HepG2 (cell line): ENCODE measurements around the gene MRPL20. TPM values are rescaled to one million over a fixed set of nuclear protein-coding genes. Genes with fewer than 3 reads are reported as not detected.

Source experiments
- GATAD2A ChIP-seq: IDR thresholded peaks from 2 replicates; pipeline ENCODE4 v1.6.1; 2016
- GLMP ChIP-seq: sonication (generic); formaldehyde crosslinking; IDR thresholded peaks from 2 replicates; pipeline ENCODE4 v1.9.0; 2021; ENCODE audit warnings: missing genetic modification reagents, mild to moderate bottlenecking, borderline replicate concordance
- GTF3A ChIP-seq: sonication (generic); formaldehyde crosslinking; conservative IDR thresholded peaks from 2 replicates; pipeline ENCODE4 v1.4.0; 2020; ENCODE audit warnings: mild to moderate bottlenecking, missing genetic modification reagents
- POLR2AphosphoS2 ChIP-seq: IDR thresholded peaks from 2 replicates; pipeline ENCODE4 v1.6.1; 2011; ENCODE audit warnings: low read depth, low read length, improper control_type of control experiment
- RNF2 ChIP-seq: fragments of 450-650 bp; conservative IDR thresholded peaks from 2 replicates; pipeline ENCODE4 v1.6.1; 2016; ENCODE audit warnings: low read depth
- RNF219 ChIP-seq: sonication (generic); formaldehyde crosslinking; IDR thresholded peaks from 2 replicates; pipeline ENCODE4 v1.5.0; 2020; ENCODE audit warnings: mild to moderate bottlenecking, missing genetic modification reagents
- SOX5 ChIP-seq: IDR thresholded peaks from 2 replicates; pipeline ENCODE4 v1.6.1; 2016; ENCODE audit warnings: borderline replicate concordance
- SRY ChIP-seq: sonication (generic); formaldehyde crosslinking; IDR thresholded peaks from 2 replicates; pipeline ENCODE4 v1.8.0; 2022; ENCODE audit warnings: mild to moderate bottlenecking, missing genetic modification reagents
- ZBTB1 ChIP-seq: sonication (generic); formaldehyde crosslinking; IDR thresholded peaks from 2 replicates; pipeline ENCODE4 v1.4.0; 2020; ENCODE audit warnings: missing genetic modification reagents, borderline replicate concordance
- ZFP36L1 ChIP-seq: sonication (generic); formaldehyde crosslinking; IDR thresholded peaks from 2 replicates; pipeline ENCODE4 v1.8.0; 2022; ENCODE audit warnings: mild to moderate bottlenecking, missing genetic modification reagents, moderate library complexity
- ZMYM4 ChIP-seq: sonication (generic); formaldehyde crosslinking; IDR thresholded peaks from 2 replicates; pipeline ENCODE4 v1.8.1; 2023; ENCODE audit warnings: mild to moderate bottlenecking, missing genetic modification reagents
- ZNF431 ChIP-seq: sonication (generic); formaldehyde crosslinking; IDR thresholded peaks from 2 replicates; pipeline ENCODE4 v1.9.0; 2022; ENCODE audit warnings: missing genetic modification reagents, low read depth, mild to moderate bottlenecking, borderline replicate concordance
- ZNF652 ChIP-seq: IDR thresholded peaks from 2 replicates; pipeline ENCODE4 v1.6.1; 2016; ENCODE audit warnings: low read depth, borderline replicate concordance
- ZNF7 ChIP-seq: IDR thresholded peaks from 2 replicates; pipeline ENCODE4 v1.6.1; 2016; ENCODE audit warnings: missing biosample characterization, missing genetic modification reagents
- ZNF790 ChIP-seq: sonication (generic); formaldehyde crosslinking; IDR thresholded peaks from 2 replicates; pipeline ENCODE4 v1.8.0; 2022; ENCODE audit warnings: missing genetic modification reagents, mild to moderate bottlenecking, borderline replicate concordance
- ZNF839 ChIP-seq: sonication (generic); formaldehyde crosslinking; IDR thresholded peaks from 2 replicates; pipeline ENCODE4 v1.4.0; 2020; ENCODE audit warnings: missing genetic modification reagents, mild to moderate bottlenecking, borderline replicate concordance
- polyA plus RNA-seq, 8 experiments: library from polyadenylated mRNA; depleted of rRNA in 3 of 8; stranded (reverse) in 7 of 8; unstranded in 1 of 8; fragments of >200 nt; fragmentation: Illumina TruSeq in 4 of 8; extraction: Trizol in 4 of 8; gene quantifications; 2 replicates each; pipeline versions ENCODE4 v1.2.1 to v1.2.3, GENCODE V29; 2011 to 2016; ENCODE audit warnings: low read depth in 4 of 8, missing spikeins in 1 of 8, mixed read lengths in 1 of 8; ENCODE audit not compliant: insufficient read depth in 1 of 8
- total RNA-seq, 5 experiments: library from RNA; depleted of rRNA; stranded (reverse); fragments of >200 nt; fragmentation: Illumina TruSeq; extraction: Trizol; gene quantifications; 2 replicates each; pipeline ENCODE4 v1.2.3, GENCODE V29; 2016; ENCODE audit warnings: low read depth in 1 of 5
- TF ChIP-seq, protein P1 (sequence below), 2 experiments: sonication (generic) in 1 of 2; formaldehyde crosslinking in 1 of 2; IDR thresholded peaks; 2 replicates each; pipeline versions ENCODE4 v1.4.0 to v1.6.1; 2018 to 2020; ENCODE audit warnings: missing genetic modification reagents in 2 of 2, borderline replicate concordance in 1 of 2, low read depth in 1 of 2, mild to moderate bottlenecking in 1 of 2, missing biosample characterization in 1 of 2
- TF ChIP-seq, protein P2 (sequence below): sonication (generic); formaldehyde crosslinking; IDR thresholded peaks from 2 replicates; pipeline ENCODE4 v1.4.0; 2020; ENCODE audit warnings: low read depth, missing genetic modification reagents

MRPL20 gene
- total and polyA plus RNA-seq, 2 of the 13 experiments (the other 11 are each of a cell fraction or from before 2014, with no cell fraction given): 59.2 to 127 TPM

GRCh38 chr1:1374929-1375662 is 32.0 kb downstream of the MRPL20 start, which contains the start of gene AURKAIP1 (continued):
- TF ChIP-seq, protein P1, sequence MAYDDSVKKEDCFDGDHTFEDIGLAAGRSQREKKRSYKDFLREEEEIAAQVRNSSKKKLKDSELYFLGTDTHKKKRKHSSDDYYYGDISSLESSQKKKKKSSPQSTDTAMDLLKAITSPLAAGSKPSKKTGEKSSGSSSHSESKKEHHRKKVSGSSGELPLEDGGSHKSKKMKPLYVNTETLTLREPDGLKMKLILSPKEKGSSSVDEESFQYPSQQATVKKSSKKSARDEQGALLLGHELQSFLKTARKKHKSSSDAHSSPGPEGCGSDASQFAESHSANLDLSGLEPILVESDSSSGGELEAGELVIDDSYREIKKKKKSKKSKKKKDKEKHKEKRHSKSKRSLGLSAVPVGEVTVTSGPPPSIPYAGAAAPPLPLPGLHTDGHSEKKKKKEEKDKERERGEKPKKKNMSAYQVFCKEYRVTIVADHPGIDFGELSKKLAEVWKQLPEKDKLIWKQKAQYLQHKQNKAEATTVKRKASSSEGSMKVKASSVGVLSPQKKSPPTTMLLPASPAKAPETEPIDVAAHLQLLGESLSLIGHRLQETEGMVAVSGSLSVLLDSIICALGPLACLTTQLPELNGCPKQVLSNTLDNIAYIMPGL (CRISPR knock-in tag; IDR thresholded peaks at IDR 0.05; ENCODE audit: borderline replicate concordance in 1 of 2, low read depth in 1 of 2): peak; percentile 98 to 99
- TF ChIP-seq SRY (CRISPR knock-in tag) (peak; percentile 93; the same call in 1 of the 2 replicates), GLMP (no peak), GATAD2A (CRISPR knock-in tag) (peak; percentile 64; the same call in 1 of the 2 replicates), ZNF839 (CRISPR knock-in tag) (peak; percentile 90; the same call in 1 of the 2 replicates), RNF219 (CRISPR knock-in tag) (no peak), ZBTB1 (CRISPR knock-in tag) (0 out of 2 replicates have a peak, but pooled peaks have one; percentile 81), ZNF431 (CRISPR knock-in tag) (peak; percentile 67; the same call in 1 of the 2 replicates), ZNF652 (no peak), ZFP36L1 (peak; percentile 64; the same call in 1 of the 2 replicates), POLR2AphosphoS2 (no peak), RNF2 (no peak), ZMYM4 (peak; percentile 89), ZNF7 (CRISPR knock-in tag) (no peak), GTF3A (CRISPR knock-in tag) (peak; percentile 78; the same call in 1 of the 2 replicates), SOX5 (CRISPR knock-in tag) (peak; percentile 76; the same call in 1 of the 2 replicates), ZNF790 (CRISPR knock-in tag) (0 out of 2 replicates have a peak, but pooled peaks have one; percentile 67)
- TF ChIP-seq, protein P2, sequence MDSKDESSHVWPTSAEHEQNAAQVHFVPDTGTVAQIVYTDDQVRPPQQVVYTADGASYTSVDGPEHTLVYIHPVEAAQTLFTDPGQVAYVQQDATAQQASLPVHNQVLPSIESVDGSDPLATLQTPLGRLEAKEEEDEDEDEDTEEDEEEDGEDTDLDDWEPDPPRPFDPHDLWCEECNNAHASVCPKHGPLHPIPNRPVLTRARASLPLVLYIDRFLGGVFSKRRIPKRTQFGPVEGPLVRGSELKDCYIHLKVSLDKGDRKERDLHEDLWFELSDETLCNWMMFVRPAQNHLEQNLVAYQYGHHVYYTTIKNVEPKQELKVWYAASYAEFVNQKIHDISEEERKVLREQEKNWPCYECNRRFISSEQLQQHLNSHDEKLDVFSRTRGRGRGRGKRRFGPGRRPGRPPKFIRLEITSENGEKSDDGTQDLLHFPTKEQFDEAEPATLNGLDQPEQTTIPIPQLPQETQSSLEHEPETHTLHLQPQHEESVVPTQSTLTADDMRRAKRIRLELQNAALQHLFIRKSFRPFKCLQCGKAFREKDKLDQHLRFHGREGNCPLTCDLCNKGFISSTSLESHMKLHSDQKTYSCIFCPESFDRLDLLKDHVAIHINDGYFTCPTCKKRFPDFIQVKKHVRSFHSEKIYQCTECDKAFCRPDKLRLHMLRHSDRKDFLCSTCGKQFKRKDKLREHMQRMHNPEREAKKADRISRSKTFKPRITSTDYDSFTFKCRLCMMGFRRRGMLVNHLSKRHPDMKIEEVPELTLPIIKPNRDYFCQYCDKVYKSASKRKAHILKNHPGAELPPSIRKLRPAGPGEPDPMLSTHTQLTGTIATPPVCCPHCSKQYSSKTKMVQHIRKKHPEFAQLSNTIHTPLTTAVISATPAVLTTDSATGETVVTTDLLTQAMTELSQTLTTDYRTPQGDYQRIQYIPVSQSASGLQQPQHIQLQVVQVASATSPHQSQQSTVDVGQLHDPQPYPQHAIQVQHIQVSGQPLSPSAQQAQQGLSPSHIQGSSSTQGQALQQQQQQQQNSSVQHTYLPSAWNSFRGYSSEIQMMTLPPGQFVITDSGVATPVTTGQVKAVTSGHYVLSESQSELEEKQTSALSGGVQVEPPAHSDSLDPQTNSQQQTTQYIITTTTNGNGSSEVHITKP (CRISPR knock-in tag): peak; percentile 92
